ENCODE results near the gene SBF2. TPM values are rescaled to one million over a fixed set of nuclear protein-coding genes. Genes with fewer than 3 reads are reported as not detected.
"Not testable (repeated sequence)": the region's sequence is repeated elsewhere in the genome, so short reads cannot be mapped to it uniquely, and the experiment has no call there.

SBF2 gene
- total RNA-seq, 4 donors from 2014 or later, result 44.6 to 59.4 (median 53.4) TPM

- Histone ChIP-seq H3K27ac (replicated peaks in 1 of 4) (peak overlapping the region in 1 of 4 donors; percentile 4), H3K4me3 (no peak overlapping the region), H3K4me1 (peaks cover 11 to 36% (median 28%) of the 10 kb centered on the region in 4 donors), H3K36me3 (peaks cover 29 to 80% (median 47%) of the 10 kb centered on the region in 4 donors), H3K27me3 (no peaks in the 10 kb centered on the region), H3K9me3 (no peaks in the 10 kb centered on the region)
- intact Hi-C loops (cut with DNase I), result loop anchor here (2.0 kb wide), 1 partner anchor 83 kb away; no protein-coding TSS in a partner anchor
- TF ChIP-seq POLR2AphosphoS5 (IDR thresholded peaks at IDR 0.05) (no peak), POLR2A (IDR thresholded peaks at IDR 0.05; ENCODE audit: low read depth) (no peak), CTCF (IDR thresholded peaks at IDR 0.05) (no peak), EP300 (IDR thresholded peaks at IDR 0.05) (no peak)
- WGBS, result 96% methylated on average over 6 of the region's 7 CpGs
- no peak for DNase-seq (ENCODE audit: extremely low spot score)
Observed at GRCh38 chr11:9745411-9746211, 548.4 kb downstream of the SBF2 start.

GRCh38 chr11:9743512-9743911, 550.5 kb downstream of the SBF2 start:
- H3K9me3 ChIP-seq; H3K27ac ChIP-seq (replicated peaks in 1 of 4); H3K27me3 ChIP-seq; intact Hi-C loops (cut with DNase I); DNase-seq (ENCODE audit: extremely low spot score); H3K4me3 ChIP-seq: not testable (repeated sequence)
- Histone ChIP-seq H3K36me3 (peaks cover 30 to 80% (median 48%) of the 10 kb centered on the region in 4 donors), H3K4me1 (peaks cover 11 to 33% (median 25%) of the 10 kb centered on the region in 4 donors)
- 60% methylated on average over 3 of the region's 3 CpGs for WGBS

GRCh38 chr11:9741260-9741659, 552.8 kb downstream of the SBF2 start:
- H3K9me3 ChIP-seq, result no peaks in the 10 kb centered on the region
- H3K4me3 ChIP-seq, result no peak overlapping the region
- intact Hi-C loops (cut with DNase I), result no loop called here
- WGBS, result 94% methylated on average over 6 of the region's 6 CpGs
- H3K27ac ChIP-seq (replicated peaks in 1 of 4), result no peak overlapping the region
- TF ChIP-seq CTCF (IDR thresholded peaks at IDR 0.05) (no peak), POLR2A (IDR thresholded peaks at IDR 0.05; ENCODE audit: low read depth) (no peak), POLR2AphosphoS5 (IDR thresholded peaks at IDR 0.05) (no peak), EP300 (IDR thresholded peaks at IDR 0.05) (no peak)
- H3K27me3 ChIP-seq, result no peaks in the 10 kb centered on the region
- DNase-seq (ENCODE audit: extremely low spot score), result no peak
- peaks cover 36 to 87% (median 59%) of the 10 kb centered on the region in 4 donors for H3K36me3 ChIP-seq
- H3K4me1 ChIP-seq, result peaks cover 0 to 12% (median 3%) of the 10 kb centered on the region in 4 donors

- TF ChIP-seq CTCF (IDR thresholded peaks at IDR 0.05) (no peak), EP300 (IDR thresholded peaks at IDR 0.05) (no peak), POLR2A (IDR thresholded peaks at IDR 0.05; ENCODE audit: low read depth) (no peak), POLR2AphosphoS5 (IDR thresholded peaks at IDR 0.05) (no peak)
- H3K36me3 ChIP-seq, result peaks cover 36 to 87% (median 56%) of the 10 kb centered on the region in 4 donors
- no peaks in the 10 kb centered on the region for H3K27me3 ChIP-seq
- no peaks in the 10 kb centered on the region for H3K9me3 ChIP-seq
- peaks cover 0 to 5% (median 2%) of the 10 kb centered on the region in 4 donors for H3K4me1 ChIP-seq
- H3K4me3 ChIP-seq, result no peak overlapping the region
- WGBS, result 90% methylated on average over 12 of the region's 12 CpGs
- no peak overlapping the region for H3K27ac ChIP-seq (replicated peaks in 1 of 4)
- DNase-seq (ENCODE audit: extremely low spot score), result no peak
- intact Hi-C loops (cut with DNase I), result no loop called here
Observed at GRCh38 chr11:9740202-9740883, 553.7 kb downstream of the SBF2 start.
